HG02678 (cell line): ENCODE measurements around the gene IL1RAP.

Source experiments
- ATAC-seq: cut with Tn5 transposase; IDR thresholded peaks from one replicate; pipeline ENCODE4 v1.9.1; 2021; ENCODE audit warnings: mild to moderate bottlenecking, moderate library complexity; ENCODE audit not compliant: unreplicated experiment

Gene IL1RAP

GRCh38 chr3:190607021-190607420 lies 93.1 kb downstream of the IL1RAP start:
- no peak for ATAC-seq

- no peak for ATAC-seq
Observed at GRCh38 chr3:190608850-190609589, 95.1 kb downstream of the IL1RAP start.

DNA sequence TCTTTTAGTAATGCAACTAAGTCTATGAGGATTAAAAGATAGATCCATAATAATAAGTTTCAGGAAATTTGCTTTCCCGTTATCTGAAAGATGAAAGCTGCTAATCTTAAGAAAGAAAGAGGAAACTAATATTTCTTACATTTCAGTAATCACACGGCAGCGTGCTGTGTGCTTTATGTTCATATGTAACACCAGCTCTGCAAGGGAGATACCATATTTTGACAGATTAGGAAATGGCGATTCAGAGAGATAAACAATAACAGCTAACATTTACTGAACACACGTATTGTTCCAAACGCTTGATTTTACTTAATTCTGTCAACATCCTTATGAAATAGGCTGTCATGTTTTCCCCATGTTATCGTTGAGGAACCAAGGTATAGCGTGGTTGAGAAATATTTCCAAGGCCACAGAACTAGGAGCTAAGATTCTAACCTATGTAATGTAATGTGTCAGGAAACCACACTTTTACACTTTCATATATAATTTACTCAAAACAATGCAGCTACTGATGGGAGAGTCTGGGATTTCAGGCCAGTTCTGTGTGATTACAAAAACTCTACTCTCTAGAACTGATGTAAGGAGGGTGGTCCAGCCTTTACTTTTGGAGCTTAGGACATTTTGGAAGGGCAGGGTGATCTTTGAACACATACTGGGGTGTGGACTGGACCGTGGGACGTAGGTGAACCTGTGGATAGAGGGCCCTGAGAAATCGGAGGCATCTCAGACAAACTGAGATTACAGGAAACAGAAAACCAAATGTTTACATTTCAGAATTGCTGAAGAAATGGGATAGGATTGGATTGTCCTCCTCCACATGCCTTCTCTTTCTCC lies 100.6 kb downstream of the IL1RAP start:
- ATAC-seq = no peak

DNA sequence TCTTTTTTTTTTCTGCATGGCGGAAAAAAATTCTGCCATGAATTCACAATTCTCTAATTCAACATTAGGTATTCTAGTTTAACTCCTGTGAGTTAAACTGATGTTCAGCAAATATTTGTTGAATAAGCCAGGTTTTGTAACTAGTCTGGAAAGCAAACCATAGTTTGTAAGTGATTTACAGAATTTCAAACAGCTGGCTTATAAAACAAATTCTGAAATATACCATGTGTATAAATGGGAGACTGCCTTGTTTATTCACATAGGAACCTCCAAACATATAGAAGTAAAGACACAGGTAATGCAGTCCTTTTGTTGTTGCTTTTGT lies 101.1 kb downstream of the IL1RAP start:
- no peak for ATAC-seq

GRCh38 chr3:190615607-190616006 lies 101.7 kb downstream of the IL1RAP start:
- no peak for ATAC-seq

DNA sequence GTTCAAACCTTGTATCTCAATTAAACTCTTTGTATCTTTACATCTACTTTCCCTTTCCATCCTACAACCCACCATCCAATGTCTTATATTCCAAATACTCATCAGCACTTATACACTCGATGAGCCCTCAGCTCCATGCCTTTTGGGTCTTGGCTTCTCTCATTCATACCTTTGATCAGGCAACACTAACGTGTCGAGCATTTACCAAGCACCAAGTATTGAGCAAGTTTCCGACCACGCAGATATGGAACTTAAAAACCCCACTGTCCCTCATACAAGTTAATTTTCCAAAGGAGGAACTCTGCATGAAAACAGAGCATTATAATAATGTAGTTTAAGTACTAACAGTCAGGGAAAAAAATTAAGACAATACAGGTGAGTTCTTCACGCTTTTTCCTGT lies 102.8 kb downstream of the IL1RAP start:
- ATAC-seq = no peak

DNA sequence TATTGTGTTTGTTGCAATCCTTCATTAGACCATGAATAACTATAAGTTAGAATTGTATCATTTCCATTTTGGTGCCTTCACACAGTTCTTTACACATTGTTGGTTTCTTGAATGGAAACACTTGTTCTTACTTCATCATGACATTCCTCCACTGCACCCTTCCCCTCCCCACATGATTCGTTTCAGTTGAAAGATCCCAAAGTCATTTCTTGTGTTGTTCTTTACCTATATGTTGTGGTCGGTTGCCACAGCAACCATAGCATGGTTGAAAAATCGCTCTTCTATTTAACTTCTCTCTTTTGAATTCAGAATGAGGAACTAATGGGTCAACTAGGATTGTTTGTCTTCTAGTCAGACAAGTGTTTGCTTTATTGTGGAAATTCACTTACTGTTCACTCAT lies 103.3 kb downstream of the IL1RAP start:
- peak; percentile 78 for ATAC-seq

GRCh38 chr3:190618330-190619030 lies 104.6 kb downstream of the IL1RAP start:
- ATAC-seq = peak; percentile 61

- no peak for ATAC-seq
Observed at GRCh38 chr3:190619353-190619752, 105.5 kb downstream of the IL1RAP start.

- ATAC-seq = no peak
Observed at GRCh38 chr3:190619761-190620160, 105.9 kb downstream of the IL1RAP start.

DNA sequence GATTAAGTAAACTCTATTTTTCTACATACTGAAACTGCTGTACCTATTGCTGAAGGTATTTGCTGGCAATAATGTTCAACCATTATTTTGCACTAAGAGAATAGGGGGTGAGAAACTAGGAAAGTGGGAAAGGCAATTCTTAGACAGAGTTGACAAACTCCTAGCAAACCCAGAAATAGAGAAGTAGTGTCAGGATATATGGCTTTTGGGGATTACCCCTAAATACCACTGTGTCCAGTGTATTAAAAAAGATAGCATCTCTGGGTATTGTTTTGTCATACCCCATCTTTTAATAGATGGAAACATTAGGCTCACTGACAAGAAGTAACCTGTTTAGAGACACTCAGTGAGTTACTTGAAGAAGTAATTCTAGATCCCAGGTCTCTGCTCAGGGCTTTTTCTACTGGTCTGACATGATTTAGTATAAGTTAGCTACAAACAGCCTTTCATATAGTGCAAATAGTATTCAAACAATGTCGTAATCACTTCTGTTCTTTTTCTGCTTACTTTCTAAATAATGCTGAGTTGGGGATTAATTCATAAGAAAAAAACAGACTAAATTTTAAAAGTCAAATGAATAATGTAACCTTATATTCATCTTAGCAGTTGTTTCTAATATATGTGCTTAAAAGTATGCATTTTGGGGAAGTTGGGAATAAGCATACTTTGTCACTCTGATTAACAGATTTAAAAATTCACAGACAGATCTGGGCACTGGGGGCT lies 107.2 kb downstream of the IL1RAP start:
- no peak for ATAC-seq

- no peak for ATAC-seq
Observed at GRCh38 chr3:190621927-190622326, 108.0 kb downstream of the IL1RAP start.

GRCh38 chr3:190624282-190624681 lies 110.4 kb downstream of the IL1RAP start:
- ATAC-seq = no peak

GRCh38 chr3:190626951-190627620 lies 113.2 kb downstream of the IL1RAP start:
- ATAC-seq = no peak

- no peak for ATAC-seq
Observed at GRCh38 chr3:190629088-190629487, 115.2 kb downstream of the IL1RAP start.

DNA sequence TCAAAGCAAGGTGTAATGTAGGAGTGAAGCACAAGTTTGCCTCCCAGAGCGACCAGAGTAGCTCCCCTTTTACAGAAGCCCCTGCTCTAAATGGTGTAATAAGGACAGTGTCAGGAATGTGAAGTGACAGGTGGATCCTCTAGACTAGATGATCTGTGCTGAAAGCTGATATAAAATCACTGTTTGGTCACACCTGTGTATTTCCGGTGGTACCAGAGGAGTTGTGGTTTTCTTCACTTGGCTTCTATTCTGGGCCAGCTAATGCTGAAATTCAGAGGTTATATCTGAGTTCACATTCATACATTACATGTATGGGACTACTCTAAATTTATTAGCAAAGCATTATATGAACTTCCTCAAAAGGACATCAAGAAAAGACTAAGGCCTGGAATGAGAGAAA lies 117.4 kb downstream of the IL1RAP start:
- ATAC-seq = no peak

DNA sequence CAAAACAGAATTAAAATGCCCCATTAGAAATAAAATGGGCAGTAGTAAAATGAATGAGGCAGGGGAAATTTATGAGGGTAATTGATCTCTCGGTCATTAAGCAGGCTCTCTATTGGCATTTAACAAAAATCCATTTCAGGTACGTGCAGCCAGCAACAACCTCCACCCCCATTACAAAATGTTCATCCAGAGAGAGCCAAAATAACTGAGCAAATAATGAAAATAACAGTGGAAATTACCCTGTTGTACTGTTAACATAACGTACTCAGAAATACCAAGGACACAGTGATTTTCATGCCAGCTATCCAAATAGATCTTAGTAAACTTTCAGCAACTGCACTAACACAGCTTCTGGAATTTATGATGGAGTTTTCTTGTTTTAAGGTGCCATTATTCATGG lies 127.7 kb downstream of the IL1RAP start:
- no peak for ATAC-seq

DNA sequence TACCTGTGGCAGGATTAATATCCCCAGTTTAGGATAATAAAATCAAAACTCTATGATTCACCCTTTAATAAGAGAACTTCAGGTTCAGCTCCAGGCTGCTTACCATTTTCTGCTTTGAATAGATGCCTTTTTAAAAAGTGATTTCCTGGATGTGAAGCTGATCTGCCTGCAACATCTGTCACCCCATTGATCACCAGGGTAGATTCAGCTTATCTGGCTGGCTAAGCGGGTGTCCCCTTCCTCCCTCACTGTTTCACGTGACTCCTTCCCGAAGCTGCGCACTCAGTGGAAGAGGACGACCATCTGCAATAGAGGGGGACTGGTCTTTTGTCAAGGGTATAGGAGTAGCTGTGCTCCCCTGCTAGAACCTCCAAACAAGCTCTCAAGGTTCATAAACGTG lies 128.1 kb downstream of the IL1RAP start:
- no peak for ATAC-seq

DNA sequence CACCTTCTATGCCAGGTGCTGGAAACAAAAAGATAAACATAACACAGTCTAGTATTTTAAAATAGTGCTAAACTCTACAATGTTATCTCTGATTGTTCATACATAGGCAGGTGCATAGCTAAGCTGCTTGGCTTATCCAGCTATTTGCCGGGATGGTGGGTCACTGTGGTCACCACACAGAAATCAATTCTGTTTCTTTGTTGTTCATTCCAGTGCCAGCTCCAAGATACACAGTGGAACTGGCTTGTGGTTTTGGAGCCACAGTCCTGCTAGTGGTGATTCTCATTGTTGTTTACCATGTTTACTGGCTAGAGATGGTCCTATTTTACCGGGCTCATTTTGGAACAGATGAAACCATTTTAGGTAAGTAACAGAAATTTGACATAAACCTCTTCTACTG lies 130.2 kb downstream of the IL1RAP start:
- ATAC-seq = no peak

DNA sequence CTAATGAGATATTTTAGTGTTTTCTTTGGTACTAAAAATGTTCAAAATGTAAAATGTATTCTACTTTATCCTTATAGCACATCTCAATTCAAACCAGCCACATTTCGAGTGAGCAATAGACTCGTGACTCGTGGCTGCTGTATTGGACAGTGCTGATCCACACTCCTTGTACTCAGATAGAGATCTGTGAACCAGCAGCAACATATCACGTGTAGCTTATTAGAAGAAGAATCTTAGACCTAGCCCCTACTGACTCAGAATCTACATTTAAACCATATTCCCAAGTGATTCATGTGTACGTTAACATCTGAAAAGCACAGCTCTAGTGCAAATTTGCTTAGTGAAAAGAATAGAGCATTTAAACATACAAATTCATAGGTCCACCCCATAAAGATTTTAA lies 130.9 kb downstream of the IL1RAP start:
- no peak for ATAC-seq
